NT2/D1 (cell line): ENCODE results near the gene ACAP2.
"Not testable (repeated sequence)": the region's sequence is repeated elsewhere in the genome, so short reads cannot be mapped to it uniquely, and the experiment has no call there.

Source experiments
- DNase-seq: peaks from one replicate; pipeline ENCODE4 v3.0.0-alpha.2; 2011; ENCODE audit warnings: low read depth, low spot score
- H3K27me3 ChIP-seq: 2 replicates; pipeline ENCODE4 v1.6.0; 2011; ENCODE audit warnings: mild to moderate bottlenecking; ENCODE audit not compliant: insufficient read length, insufficient read depth
- H3K36me3 ChIP-seq: 2 replicates; pipeline ENCODE4 v1.6.1; 2011; ENCODE audit warnings: mild to moderate bottlenecking, low read length, mixed read lengths; ENCODE audit not compliant: insufficient read depth, insufficient read length
- H3K4me1 ChIP-seq: 2 replicates; pipeline ENCODE4 v1.5.1; 2011; ENCODE audit not compliant: insufficient read depth, insufficient read length
- H3K4me3 ChIP-seq: 2 replicates; pipeline ENCODE4 v1.5.1; 2011; ENCODE audit warnings: low read depth; ENCODE audit not compliant: insufficient read length
- H3K9ac ChIP-seq: 2 replicates; pipeline ENCODE4 v1.6.0; 2011; ENCODE audit warnings: low read depth; ENCODE audit not compliant: insufficient read length
- H3K9me3 ChIP-seq: 2 replicates; pipeline ENCODE4 v1.5.1; 2011; ENCODE audit warnings: mild to moderate bottlenecking, low read length; ENCODE audit not compliant: insufficient read depth
- SUZ12 ChIP-seq: IDR thresholded peaks from 2 replicates; pipeline ENCODE4 v1.6.1; 2011; ENCODE audit not compliant: insufficient read length, insufficient read depth; ENCODE audit errors: extremely low read depth
- YY1 ChIP-seq: IDR thresholded peaks from 2 replicates; pipeline ENCODE4 v1.6.1; 2011; ENCODE audit not compliant: insufficient read length, insufficient read depth
- ZNF274 ChIP-seq: IDR thresholded peaks from 2 replicates; pipeline ENCODE4 v1.6.1; 2011; ENCODE audit warnings: mild to moderate bottlenecking, low read depth, low read length

Gene ACAP2

DNA sequence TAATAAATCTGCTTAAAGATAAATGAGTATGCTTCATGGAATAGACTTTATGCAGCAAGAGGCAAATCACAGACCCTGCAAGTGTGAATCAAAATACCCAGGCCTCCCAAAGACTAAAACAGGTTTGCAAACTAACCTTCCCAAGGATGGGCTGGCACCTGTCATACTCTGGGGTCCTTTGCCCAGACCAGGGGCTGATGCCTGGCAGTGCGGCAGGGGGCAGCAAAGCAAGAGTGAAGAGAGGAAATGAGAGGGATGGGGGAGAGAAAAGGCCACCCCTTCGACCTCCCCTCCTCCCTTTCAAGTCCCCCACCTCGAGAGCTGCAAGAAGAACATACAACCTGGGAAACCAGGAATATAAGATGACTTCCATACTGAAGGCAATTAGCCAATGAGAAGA lies 203.7 kb downstream of the ACAP2 start:
- TF ChIP-seq SUZ12 (no peak), ZNF274 (no peak), YY1 (no peak)
- H3K9ac ChIP-seq, result no peak overlapping the region
- no peak for DNase-seq
- H3K27me3 ChIP-seq, result no peaks in the 10 kb centered on the region
- H3K36me3 ChIP-seq, result peaks cover 25% of the 10 kb centered on the region
- H3K9me3 ChIP-seq, result peaks cover 12% of the 10 kb centered on the region; the same call in 1 of the 2 replicates
- peaks cover 5% of the 10 kb centered on the region for H3K4me1 ChIP-seq
- no peak overlapping the region for H3K4me3 ChIP-seq

DNA sequence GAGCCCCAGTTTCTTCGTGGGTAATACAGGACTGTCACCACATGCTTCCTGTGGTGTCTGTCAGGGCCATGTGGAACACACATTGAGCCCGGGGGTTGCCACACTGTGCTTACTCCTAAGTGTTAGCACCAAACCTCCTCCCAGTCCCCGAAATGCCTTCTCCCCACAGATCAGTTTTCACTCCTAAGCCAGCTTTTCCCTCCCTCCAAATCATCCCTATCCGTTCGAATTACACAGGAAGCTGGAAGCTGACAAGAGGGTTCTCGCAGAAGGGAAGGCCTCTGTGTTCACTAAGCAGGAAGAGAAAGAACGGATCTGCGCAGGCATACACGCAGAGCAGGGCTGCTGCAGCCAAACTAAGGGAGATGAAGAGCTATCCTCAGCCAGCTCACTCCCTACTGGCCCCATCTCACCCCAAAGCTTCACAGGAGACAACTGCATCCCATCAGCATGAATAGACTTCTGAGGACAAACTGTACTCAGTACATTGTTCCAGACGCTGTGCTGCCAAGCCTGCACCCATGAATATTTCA lies 204.2 kb downstream of the ACAP2 start:
- Histone ChIP-seq H3K9me3 (peaks cover 12% of the 10 kb centered on the region; the same call in 1 of the 2 replicates), H3K4me3 (no peak overlapping the region), H3K9ac (no peak overlapping the region), H3K4me1 (peaks cover 5% of the 10 kb centered on the region), H3K27me3 (no peaks in the 10 kb centered on the region), H3K36me3 (peaks cover 25% of the 10 kb centered on the region)
- TF ChIP-seq SUZ12, result no peak
- no peak for TF ChIP-seq ZNF274
- TF ChIP-seq YY1, result no peak
- DNase-seq, result no peak

DNA sequence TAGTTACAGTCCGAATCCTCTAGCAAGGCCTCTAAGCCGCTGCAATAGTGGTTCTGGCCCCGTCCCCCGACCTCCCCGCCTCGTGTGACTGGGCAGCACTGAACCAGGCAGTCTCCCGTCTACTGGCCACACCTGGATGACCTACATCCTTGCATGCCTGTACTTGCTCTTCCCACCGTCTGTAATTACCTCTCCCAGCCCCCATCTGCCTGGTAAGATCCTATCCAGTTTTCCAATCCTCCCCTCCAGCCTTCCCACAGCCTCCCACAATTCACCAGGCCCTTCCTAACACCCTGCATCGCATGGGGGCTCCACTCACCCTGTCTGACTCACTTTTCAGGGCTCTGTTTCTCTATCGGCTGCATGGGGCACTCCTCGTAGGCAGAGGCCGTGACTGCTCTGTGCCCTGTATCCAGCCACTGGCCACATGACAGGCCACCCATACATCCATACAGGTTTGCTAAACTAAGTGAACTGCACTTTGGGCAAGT lies 204.7 kb downstream of the ACAP2 start:
- no peak for DNase-seq
- Histone ChIP-seq H3K4me3 (no peak overlapping the region), H3K9ac (no peak overlapping the region), H3K9me3 (peaks cover 12% of the 10 kb centered on the region; the same call in 1 of the 2 replicates), H3K4me1 (peaks cover 5% of the 10 kb centered on the region), H3K36me3 (peaks cover 25% of the 10 kb centered on the region), H3K27me3 (no peaks in the 10 kb centered on the region)
- no peak for TF ChIP-seq SUZ12

DNA sequence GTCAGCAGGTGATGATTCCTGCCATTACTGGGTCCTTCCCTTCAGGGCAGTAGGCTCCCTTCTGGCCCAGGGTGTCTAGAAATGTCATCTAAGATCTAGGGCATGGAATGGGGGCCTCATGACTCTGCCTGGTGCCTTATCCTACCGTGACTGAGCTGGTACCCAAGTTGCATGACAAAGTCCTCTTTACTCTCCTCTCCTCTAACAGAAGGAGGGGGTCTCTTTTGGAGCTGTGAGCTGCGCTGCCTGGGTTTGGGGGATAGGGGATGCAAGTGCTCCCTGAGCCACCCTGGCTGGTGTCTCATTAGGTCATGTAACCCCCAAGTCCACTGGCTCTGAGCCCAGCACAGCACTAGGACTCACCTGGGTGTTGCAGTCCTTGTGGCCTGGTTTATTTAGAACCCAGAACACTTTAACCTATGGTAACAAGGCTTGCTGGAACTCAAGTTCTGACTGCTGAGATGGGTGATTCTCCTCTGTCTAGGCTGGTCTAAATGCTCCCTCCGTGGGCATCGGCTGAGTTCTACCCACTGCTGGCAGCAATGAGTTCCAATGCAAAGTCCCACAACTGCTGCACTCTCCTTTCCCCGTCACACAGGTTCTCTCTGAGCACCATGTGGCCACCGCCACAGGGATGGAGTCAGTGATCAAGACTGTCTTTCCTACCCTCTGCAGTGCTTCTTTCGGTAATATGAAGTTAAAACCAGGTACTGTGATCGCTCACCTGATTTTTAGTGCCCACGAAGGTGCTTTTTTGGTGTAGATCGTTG lies 205.8 kb downstream of the ACAP2 start:
- Histone ChIP-seq H3K4me1 (peaks cover 5% of the 10 kb centered on the region), H3K27me3 (no peaks in the 10 kb centered on the region), H3K9me3 (peaks cover 12% of the 10 kb centered on the region; the same call in 1 of the 2 replicates)

DNA sequence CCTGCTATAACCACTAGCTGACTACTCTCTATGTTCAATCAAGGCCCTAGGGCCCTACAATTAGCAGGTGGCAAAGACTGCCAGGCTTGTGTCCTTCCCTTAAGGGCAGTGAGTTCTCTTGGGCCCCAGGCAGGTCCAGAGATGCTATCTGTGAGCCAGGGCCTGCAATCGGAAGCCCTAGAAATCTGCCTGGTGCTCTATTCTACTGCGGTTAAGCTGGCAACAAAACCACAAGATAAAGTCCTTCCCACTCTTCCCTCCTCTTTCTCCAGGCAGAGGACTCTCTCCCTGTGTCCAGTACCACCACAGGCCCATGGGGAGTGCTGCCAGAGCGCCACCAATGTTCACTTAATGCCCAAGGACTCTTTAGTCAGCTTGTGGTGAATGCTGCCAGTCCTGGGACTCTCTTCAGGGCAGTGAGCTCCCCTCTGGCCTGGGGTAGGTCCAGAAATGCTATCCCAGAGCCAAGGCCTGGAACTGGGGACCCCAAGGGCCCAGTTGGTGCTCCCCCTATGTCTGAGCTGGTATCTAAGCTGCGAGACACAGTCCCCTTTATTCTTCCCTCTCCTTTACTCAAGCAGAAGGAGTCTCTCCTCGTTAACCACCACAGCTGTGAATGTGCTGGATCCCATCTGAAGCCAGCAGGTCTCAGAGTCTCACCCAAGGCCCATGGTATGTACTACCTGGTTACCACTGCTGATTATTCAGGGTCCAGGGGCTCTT lies 206.6 kb downstream of the ACAP2 start:
- no peaks in the 10 kb centered on the region for H3K27me3 ChIP-seq
- H3K36me3 ChIP-seq, result peaks cover 20% of the 10 kb centered on the region
- no peak overlapping the region for H3K9ac ChIP-seq
- no peak overlapping the region for H3K4me3 ChIP-seq
- DNase-seq, result no peak
- peaks cover 5% of the 10 kb centered on the region for H3K4me1 ChIP-seq
- no peak for TF ChIP-seq SUZ12
- no peak for TF ChIP-seq ZNF274
- no peak for TF ChIP-seq YY1
- peaks cover 12% of the 10 kb centered on the region; the same call in 1 of the 2 replicates for H3K9me3 ChIP-seq

More for the DNA sequence above, 205.8 kb downstream of the ACAP2 start:
- no peak for DNase-seq
- Histone ChIP-seq H3K36me3 (peaks cover 23% of the 10 kb centered on the region), H3K9ac (no peak overlapping the region), H3K4me3 (no peak overlapping the region)
- no peak for TF ChIP-seq YY1
- TF ChIP-seq ZNF274, result no peak
- no peak for TF ChIP-seq SUZ12

DNA sequence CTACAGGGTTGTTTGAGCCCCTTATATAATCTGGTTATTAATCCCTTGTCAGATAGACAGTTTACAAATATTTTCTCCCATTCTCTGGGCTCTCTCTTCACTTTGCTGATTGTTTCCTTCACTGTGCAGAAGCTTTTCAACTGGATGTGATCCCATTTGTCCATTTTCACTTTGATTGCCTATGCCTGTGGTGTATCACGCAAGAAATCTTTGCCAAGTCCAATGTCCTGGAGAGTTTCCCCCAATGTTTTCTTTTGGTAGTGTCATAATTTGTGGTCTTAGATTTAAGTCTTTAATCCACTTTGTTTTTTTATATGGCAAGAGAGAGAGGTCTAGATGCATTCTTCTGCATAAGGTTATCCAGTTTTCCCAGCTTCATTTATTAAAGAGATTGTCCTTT lies 212.6 kb downstream of the ACAP2 start:
- H3K4me1 ChIP-seq, result peaks cover 1% of the 10 kb centered on the region
- no peak for DNase-seq
- peaks cover 20% of the 10 kb centered on the region for H3K36me3 ChIP-seq
- no peaks in the 10 kb centered on the region for H3K9me3 ChIP-seq
- H3K9ac ChIP-seq, result no peak overlapping the region
- H3K27me3 ChIP-seq, result no peaks in the 10 kb centered on the region
- H3K4me3 ChIP-seq, result no peak overlapping the region
- no peak for TF ChIP-seq YY1
- TF ChIP-seq ZNF274, result no peak
- TF ChIP-seq SUZ12, result no peak

DNA sequence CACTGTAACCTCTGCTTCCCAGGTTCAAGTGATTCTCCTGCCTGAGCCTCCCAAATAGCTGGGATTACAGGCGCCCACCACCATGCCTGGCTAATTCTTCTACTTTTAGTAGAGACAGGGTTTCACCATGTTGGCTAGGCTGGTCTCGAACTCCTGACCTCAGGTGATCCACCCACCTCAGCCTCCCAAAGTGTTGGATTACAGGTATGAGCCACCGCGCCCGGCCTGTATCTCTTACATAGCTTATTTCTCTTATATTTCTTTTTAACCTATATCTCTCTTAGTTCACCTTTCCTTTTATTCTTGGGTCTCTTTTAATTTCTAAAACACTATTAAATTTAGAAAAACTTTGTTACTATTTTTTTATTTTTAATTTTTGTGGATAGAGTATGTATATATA lies 213.9 kb downstream of the ACAP2 start:
- not testable (repeated sequence) for H3K9ac ChIP-seq, H3K9me3 ChIP-seq, H3K4me3 ChIP-seq, H3K27me3 ChIP-seq, DNase-seq
- peaks cover 13% of the 10 kb centered on the region for H3K4me1 ChIP-seq
- H3K36me3 ChIP-seq, result peaks cover 30% of the 10 kb centered on the region
